Measurements from ENCODE around the gene SCUBE1. TPM values are rescaled to one million over a fixed set of nuclear protein-coding genes. Genes with fewer than 3 reads are reported as not detected.

SCUBE1 gene
- total RNA-seq, 1 donor from 2014 or later, result not detected

DNA sequence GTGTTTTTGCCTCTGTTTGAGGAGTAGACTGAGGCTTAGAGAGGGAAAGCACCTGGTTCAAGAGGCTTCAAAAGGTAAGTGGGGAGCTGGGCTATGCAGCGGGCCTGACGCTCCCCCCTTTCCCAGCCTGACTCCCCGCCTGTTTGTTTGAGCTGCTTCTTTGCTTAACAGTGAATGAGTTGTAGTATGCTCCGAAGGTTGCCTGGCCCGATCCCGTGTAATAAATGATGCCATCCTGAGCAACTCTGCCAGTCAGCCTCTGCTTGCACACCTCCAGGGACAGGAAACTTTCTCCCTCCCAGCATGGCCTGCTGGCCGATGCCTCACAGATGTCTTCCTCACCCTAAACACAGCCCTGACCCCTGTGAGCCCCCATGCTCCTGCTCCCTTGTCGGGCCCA lies 110.7 kb downstream of the SCUBE1 start:
- no peak overlapping the region for H3K4me3 ChIP-seq (ENCODE audit: low read depth, low read length)
- no peak for DNase-seq (ENCODE audit: low read depth)
- TF ChIP-seq, protein P1, sequence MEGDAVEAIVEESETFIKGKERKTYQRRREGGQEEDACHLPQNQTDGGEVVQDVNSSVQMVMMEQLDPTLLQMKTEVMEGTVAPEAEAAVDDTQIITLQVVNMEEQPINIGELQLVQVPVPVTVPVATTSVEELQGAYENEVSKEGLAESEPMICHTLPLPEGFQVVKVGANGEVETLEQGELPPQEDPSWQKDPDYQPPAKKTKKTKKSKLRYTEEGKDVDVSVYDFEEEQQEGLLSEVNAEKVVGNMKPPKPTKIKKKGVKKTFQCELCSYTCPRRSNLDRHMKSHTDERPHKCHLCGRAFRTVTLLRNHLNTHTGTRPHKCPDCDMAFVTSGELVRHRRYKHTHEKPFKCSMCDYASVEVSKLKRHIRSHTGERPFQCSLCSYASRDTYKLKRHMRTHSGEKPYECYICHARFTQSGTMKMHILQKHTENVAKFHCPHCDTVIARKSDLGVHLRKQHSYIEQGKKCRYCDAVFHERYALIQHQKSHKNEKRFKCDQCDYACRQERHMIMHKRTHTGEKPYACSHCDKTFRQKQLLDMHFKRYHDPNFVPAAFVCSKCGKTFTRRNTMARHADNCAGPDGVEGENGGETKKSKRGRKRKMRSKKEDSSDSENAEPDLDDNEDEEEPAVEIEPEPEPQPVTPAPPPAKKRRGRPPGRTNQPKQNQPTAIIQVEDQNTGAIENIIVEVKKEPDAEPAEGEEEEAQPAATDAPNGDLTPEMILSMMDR (conservative IDR thresholded peaks at IDR 0.05; ENCODE audit: low read depth, low read length), result no peak

DNA sequence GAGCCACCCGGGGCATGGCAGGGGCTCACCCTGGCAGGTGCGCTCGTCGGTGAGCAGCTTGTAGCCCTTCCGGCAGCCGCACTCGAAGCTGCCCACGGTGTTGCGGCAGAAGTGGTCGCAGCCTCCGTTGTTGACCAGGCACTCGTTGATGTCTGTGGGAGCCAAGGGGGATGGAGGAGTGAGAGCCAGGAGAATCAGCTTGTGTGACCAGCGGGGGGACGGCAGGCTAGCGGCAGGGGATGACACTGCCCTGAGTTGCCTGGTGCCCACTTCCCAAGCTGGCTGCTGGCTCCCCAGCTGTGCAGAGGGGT lies 111.5 kb downstream of the SCUBE1 start:
- no peak for DNase-seq (ENCODE audit: low read depth)
- H3K4me3 ChIP-seq (ENCODE audit: low read depth, low read length), result no peak overlapping the region
- TF ChIP-seq, protein P1 (conservative IDR thresholded peaks at IDR 0.05; ENCODE audit: low read depth, low read length), result no peak

DNA sequence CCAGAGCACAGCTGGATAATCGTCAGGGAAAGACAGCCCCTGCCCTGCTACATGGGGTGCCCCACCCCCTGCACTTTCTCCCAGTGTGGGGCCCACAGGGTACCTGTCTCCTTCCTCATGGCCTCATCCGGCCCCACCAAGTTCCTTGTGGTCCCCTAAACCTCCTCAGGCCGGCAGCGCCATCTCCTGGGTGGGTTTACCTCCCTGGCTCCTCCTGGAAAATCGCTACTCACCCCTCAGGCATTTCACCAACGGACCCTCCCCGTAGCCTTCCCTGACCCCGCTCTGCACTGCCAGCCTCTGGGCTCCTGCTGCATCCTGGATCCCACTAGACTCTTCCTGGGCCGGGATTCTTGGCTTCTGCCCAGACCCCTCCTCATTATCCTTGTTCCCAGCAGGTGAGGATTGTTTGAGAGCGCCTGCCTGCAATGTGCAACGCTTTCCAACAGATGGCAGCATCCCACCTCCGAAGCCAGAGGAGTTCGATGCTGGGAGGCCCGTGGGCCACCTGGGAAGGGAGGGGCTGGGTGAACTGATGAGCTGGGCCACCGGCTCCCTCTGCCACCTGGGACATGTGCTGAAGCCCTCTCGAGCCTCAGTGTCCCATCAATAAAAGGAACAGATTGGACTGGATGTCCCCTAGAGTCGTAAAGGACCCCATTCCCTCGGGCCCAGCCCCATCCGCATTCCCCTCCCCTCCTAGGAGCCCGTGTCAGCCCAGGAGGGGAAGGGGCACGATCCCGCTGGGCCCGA lies 112.0 kb downstream of the SCUBE1 start:
- DNase-seq (ENCODE audit: low read depth), result no peak
- TF ChIP-seq, protein P1 (conservative IDR thresholded peaks at IDR 0.05; ENCODE audit: low read depth, low read length), result peak; percentile 92
- no peak overlapping the region for H3K4me3 ChIP-seq (ENCODE audit: low read depth, low read length)

DNA sequence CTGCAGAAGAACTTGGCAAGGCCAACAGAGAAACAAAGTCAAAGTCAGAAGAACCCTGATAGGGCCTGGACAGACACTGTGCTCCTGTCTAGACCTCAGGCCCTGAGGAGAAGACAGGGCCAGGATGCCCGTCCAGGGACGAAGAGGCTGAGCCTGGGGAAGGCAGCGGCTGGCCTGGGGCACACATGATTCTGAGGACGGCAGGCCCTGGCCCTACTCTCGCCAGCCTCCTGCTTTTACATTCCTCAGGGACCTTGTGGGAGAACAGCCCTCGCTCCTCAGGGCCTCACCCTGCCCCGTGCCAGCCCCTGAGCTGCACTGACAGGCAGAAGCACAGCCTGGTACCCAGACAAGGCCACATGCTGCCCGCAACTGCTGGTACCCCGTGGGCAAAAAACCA lies 112.6 kb downstream of the SCUBE1 start:
- TF ChIP-seq, protein P1 (conservative IDR thresholded peaks at IDR 0.05; ENCODE audit: low read depth, low read length), result no peak
- no peak overlapping the region for H3K4me3 ChIP-seq (ENCODE audit: low read depth, low read length)
- DNase-seq (ENCODE audit: low read depth), result no peak

DNA sequence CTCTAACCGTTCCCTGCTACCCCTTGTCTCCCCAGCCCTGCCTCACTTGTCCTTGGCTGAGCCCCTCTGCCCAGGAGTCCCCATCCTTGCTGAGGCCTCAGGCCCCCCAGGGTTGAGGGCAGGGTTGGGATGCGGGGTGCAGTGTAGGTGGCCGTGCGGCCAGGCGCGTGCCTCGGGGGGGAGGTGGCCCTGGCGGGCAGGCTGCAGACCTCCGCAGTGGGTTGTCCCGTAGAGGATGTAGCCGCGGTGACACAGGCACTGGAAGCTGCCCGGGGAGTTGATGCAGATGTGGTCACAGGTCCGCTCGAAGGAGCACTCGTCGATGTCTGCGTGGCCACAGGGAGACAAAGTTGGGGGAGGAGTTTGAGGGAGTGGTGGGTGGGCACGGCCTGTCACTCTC lies 114.3 kb downstream of the SCUBE1 start:
- H3K4me3 ChIP-seq (ENCODE audit: low read depth, low read length), result no peak overlapping the region
- no peak for DNase-seq (ENCODE audit: low read depth)
- TF ChIP-seq, protein P1 (conservative IDR thresholded peaks at IDR 0.05; ENCODE audit: low read depth, low read length), result no peak

DNA sequence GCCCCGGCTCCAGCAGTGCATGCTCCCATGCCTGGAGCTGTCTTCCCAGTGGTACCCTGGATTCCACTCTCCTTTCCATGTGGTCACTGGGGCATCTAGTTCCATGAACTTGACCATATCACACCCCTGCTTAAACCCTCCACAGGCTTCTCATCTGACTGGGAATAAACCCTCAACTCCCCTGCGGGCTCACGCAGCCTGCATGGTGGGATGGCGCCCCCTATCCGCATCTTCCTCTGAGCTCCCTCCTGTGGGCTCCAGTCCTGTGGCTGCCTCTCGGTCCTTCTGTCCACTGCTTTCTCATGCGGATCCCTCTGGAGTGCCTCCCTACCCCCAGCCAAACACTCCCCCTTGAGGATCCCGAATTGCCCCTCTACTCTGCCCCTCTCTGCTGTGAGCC lies 114.8 kb downstream of the SCUBE1 start:
- no peak for DNase-seq (ENCODE audit: low read depth)
- H3K4me3 ChIP-seq (ENCODE audit: low read depth, low read length), result no peak overlapping the region
- TF ChIP-seq, protein P1 (conservative IDR thresholded peaks at IDR 0.05; ENCODE audit: low read depth, low read length), result peak; percentile 49

DNA sequence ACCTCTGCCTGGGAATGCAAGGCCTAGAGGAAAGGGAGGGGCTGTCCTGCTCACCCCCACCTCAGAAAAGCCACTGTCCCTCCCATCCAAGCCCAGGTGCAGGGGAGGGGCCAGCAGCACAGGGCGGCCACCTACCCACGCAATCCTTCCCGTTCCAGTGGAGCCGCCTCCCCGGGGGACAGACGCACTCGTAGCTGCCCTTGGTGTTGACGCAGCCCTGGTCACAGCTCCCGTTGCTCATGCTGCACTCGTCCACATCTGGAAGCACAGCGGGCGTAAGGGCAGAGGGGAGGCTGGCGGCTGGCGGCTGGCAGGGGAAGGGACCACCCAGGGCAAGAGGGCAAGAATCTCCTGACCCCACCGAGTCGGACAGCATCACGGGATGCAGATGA lies 115.9 kb downstream of the SCUBE1 start:
- no peak for DNase-seq (ENCODE audit: low read depth)
- no peak overlapping the region for H3K4me3 ChIP-seq (ENCODE audit: low read depth, low read length)
- TF ChIP-seq, protein P1 (conservative IDR thresholded peaks at IDR 0.05; ENCODE audit: low read depth, low read length), result no peak

Data from epithelial cell of proximal tubule (primary cell).